Activated CD8-positive, alpha-beta memory T cell treated with anti-CD3 and anti-CD28 coated beads, Interleukin-2, amount 10 ng/mL, durations not matched to agents 7 days and 5 days (primary cell): ENCODE measurements around the gene SMARCAD1. TPM values are rescaled to one million over a fixed set of nuclear protein-coding genes. Genes with fewer than 3 reads are reported as not detected.

Experiments
- ATAC-seq: fragments of 150-1000 bp; cut with Tn5 transposase; one replicate; pipeline ENCODE4 v1.10.0; 2021; ENCODE audit warnings: moderate library complexity
- CTCF ChIA-PET: fragments of 350-600 bp; sonication (Branson Sonifier 250); formaldehyde crosslinking; loops from one replicate; lab custom pipeline; 2021; ENCODE audit warnings: antibody characterized with exemption; lab: Charles Lee
- DNase-seq: peaks from one replicate; pipeline ENCODE4 v3.0.0-alpha.2; 2020
- H3K27ac Mint-ChIP-seq: one replicate; pipeline ENCODE4 v1.8.0; 2021; ENCODE audit warnings: mild to moderate bottlenecking, mixed read lengths
- H3K27me3 Mint-ChIP-seq: one replicate; pipeline ENCODE4 v1.8.0; 2021; ENCODE audit warnings: mixed read lengths
- H3K36me3 Mint-ChIP-seq: one replicate; pipeline ENCODE4 v1.8.0; 2021; ENCODE audit warnings: mild to moderate bottlenecking, mixed read lengths
- H3K4me1 Mint-ChIP-seq: one replicate; pipeline ENCODE4 v1.8.0; 2021; ENCODE audit warnings: mixed read lengths
- H3K4me3 Mint-ChIP-seq: one replicate; pipeline ENCODE4 v1.8.0; 2021; ENCODE audit warnings: mild to moderate bottlenecking, moderate library complexity, mixed read lengths
- H3K9me3 Mint-ChIP-seq: one replicate; pipeline ENCODE4 v1.8.0; 2022; ENCODE audit warnings: low read depth, mixed read lengths
- total RNA-seq, 2 experiments: library from RNA; stranded (reverse); gene quantifications; one replicate each; pipeline ENCODE4 v1.2.3, GENCODE V29; 2021

The SMARCAD1 gene
- total RNA-seq, 2 experiments from 2014 or later, result 27.5 to 33.2 TPM

DNA sequence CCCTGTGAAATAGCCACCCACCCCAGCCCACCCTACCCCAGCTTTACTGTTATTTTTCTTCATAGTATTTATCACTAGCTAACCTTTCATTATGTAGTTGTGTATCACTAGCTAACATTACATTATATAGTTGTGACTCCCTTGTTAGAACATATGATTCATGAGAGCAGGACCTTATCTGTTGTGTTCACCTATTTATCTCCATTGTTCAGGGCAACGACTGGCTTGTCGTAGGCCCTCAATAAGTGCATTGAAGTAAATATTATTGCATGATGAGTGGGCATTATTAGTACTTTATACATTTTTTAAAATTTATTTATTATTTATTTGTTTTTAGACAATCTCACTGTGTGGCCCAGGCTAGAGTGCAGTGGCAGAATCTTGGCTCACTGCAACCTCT is 4.2 kb downstream of the SMARCAD1 start:
- CTCF ChIA-PET, result no interaction called here
- Mint-ChIP-seq H3K27ac (no peak overlapping the region), H3K36me3 (peaks cover 61% of the 10 kb centered on the region), H3K4me3 (no peak overlapping the region), H3K9me3 (peaks cover under 1% of the 10 kb centered on the region), H3K4me1 (peaks cover 57% of the 10 kb centered on the region), H3K27me3 (no peaks in the 10 kb centered on the region)
- ATAC-seq (no peak), DNase-seq (no peak)

DNA sequence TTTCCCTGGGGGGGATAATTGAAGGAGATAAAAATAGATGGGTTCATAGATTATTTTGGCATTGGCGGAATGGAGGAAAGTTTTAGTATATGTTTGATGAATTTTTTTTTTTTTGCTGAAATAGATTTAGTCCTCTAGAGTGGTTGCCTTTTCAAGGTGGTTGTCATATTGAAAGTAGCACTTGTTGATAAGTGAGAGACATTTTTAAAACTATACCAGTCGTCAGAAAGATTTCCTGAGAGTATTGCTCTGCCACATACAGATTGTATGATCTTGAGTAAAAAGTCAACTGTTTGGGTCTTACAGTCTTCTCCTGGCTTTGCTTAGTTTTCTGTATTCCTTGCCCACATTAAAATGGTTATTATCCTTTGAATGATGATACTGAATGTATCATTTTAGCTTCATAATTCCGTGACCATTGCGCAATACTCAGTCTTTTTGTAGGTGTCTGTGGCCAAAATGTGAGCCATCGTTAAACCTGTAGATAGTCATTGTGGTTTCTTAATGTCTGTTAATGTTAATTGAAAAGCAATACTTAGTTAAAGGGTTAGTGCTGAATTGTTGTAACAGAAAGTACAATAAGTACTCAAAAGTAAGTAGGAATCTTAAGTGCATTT is 7.1 kb downstream of the SMARCAD1 start:
- peaks cover 70% of the 10 kb centered on the region for H3K36me3 Mint-ChIP-seq
- DNase-seq (no peak), ATAC-seq (peak; percentile 76)
- peak overlapping the region; percentile 48 for H3K4me3 Mint-ChIP-seq
- peaks cover 44% of the 10 kb centered on the region for H3K4me1 Mint-ChIP-seq
- H3K27ac Mint-ChIP-seq, result peak overlapping the region; percentile 86
- H3K27me3 Mint-ChIP-seq, result no peaks in the 10 kb centered on the region
- CTCF ChIA-PET, result no interaction called here
- peaks cover 3% of the 10 kb centered on the region for H3K9me3 Mint-ChIP-seq

GRCh38 chr4:94216394-94216793 is 8.7 kb downstream of the SMARCAD1 start:
- H3K4me1 Mint-ChIP-seq, result peaks cover 38% of the 10 kb centered on the region
- peaks cover 3% of the 10 kb centered on the region for H3K9me3 Mint-ChIP-seq
- CTCF ChIA-PET, result no interaction called here
- no peaks in the 10 kb centered on the region for H3K27me3 Mint-ChIP-seq
- ATAC-seq (no peak), DNase-seq (no peak)
- peaks cover 65% of the 10 kb centered on the region for H3K36me3 Mint-ChIP-seq
- peak overlapping the region; percentile 0 for H3K4me3 Mint-ChIP-seq
- H3K27ac Mint-ChIP-seq, result peak overlapping the region; percentile 50

DNA sequence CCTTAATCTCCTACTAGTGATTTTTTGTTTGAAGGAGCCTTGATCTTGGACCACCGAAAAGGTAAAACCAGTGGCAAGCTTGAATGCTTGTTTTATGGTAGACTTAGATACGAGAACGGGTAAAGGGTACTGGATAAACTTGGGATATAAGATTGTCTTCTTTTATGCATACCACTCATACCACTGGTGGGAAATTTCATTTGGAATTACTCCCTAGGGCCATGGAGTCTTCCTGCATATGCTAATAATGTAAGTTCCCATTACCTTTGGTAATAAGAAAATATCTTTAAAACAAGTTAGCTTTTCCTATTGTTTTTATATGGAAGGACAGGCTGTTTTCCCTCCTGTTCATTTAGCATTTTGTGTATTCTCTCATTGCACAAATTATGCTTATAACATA is 11.7 kb downstream of the SMARCAD1 start:
- DNase-seq (no peak), ATAC-seq (no peak)
- peaks cover 3% of the 10 kb centered on the region for H3K9me3 Mint-ChIP-seq
- no peak overlapping the region for H3K27ac Mint-ChIP-seq
- H3K4me3 Mint-ChIP-seq, result no peak overlapping the region
- H3K27me3 Mint-ChIP-seq, result no peaks in the 10 kb centered on the region
- H3K4me1 Mint-ChIP-seq, result peaks cover 26% of the 10 kb centered on the region
- peaks cover 49% of the 10 kb centered on the region for H3K36me3 Mint-ChIP-seq
- CTCF ChIA-PET, result interaction anchor here (1.3 kb wide), 1 partner anchor 13 kb away, joined by 3 read pairs; no protein-coding TSS in a partner anchor

GRCh38 chr4:94221916-94222315 is 14.3 kb downstream of the SMARCAD1 start:
- peaks cover 41% of the 10 kb centered on the region for H3K36me3 Mint-ChIP-seq
- H3K27ac Mint-ChIP-seq, result no peak overlapping the region
- H3K27me3 Mint-ChIP-seq, result no peaks in the 10 kb centered on the region
- peaks cover 2% of the 10 kb centered on the region for H3K9me3 Mint-ChIP-seq
- H3K4me3 Mint-ChIP-seq, result no peak overlapping the region
- no peak for DNase-seq
- ATAC-seq, result no peak
- CTCF ChIA-PET, result no interaction called here
- H3K4me1 Mint-ChIP-seq, result peaks cover 8% of the 10 kb centered on the region

DNA sequence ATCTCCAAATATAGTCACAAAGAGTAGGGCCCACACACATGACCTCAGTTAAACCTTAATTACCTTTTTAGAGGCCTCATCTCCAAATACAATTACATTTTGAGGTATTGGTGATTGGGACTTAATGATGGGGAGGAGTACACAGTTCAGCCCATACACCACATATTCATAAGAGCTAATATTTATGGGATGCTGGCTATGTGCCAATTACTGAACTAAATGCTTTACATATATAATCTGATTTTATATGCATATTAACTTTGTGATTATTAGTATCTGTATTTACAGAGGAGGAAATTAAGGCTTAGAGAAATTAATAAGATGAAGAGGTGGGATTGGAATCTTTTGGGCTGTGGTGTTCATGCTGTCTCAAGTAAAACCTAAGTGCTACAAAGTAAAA is 17.8 kb downstream of the SMARCAD1 start:
- DNase-seq (no peak), ATAC-seq (no peak)
- CTCF ChIA-PET, result no interaction called here
- peaks cover 5% of the 10 kb centered on the region for H3K4me1 Mint-ChIP-seq
- H3K4me3 Mint-ChIP-seq, result no peak overlapping the region
- no peak overlapping the region for H3K27ac Mint-ChIP-seq
- H3K36me3 Mint-ChIP-seq, result peaks cover 34% of the 10 kb centered on the region
- no peaks in the 10 kb centered on the region for H3K27me3 Mint-ChIP-seq
- no peaks in the 10 kb centered on the region for H3K9me3 Mint-ChIP-seq

DNA sequence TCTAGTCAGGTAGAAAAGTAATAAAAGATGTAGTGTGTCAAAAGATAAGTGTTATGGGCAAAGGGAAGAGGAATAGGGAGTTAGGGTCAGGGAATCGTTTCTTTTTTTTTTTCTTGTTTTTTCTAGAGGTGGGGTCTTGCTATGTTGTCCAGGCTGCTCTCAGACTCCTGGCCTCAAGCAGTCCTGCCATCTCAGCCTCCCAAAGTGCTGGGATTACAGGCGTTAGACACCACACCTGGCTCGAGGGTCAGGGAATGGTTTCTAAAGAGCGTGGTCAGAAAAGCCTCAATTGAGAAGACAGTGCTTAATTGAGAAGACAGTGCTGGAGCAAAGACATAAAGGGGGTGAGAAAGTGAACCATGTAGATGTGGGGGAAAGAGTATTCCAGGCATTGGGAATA is 19.1 kb downstream of the SMARCAD1 start:
- Mint-ChIP-seq H3K27ac (no peak overlapping the region), H3K27me3 (no peaks in the 10 kb centered on the region), H3K9me3 (no peaks in the 10 kb centered on the region), H3K4me1 (peaks cover 2% of the 10 kb centered on the region), H3K4me3 (no peak overlapping the region), H3K36me3 (peaks cover 31% of the 10 kb centered on the region)
- no peak for DNase-seq
- CTCF ChIA-PET, result no interaction called here
- ATAC-seq, result no peak

- Mint-ChIP-seq H3K4me3 (no peak overlapping the region), H3K36me3 (peaks cover 41% of the 10 kb centered on the region), H3K27ac (no peak overlapping the region), H3K9me3 (no peaks in the 10 kb centered on the region), H3K27me3 (no peaks in the 10 kb centered on the region), H3K4me1 (peaks cover 2% of the 10 kb centered on the region)
- DNase-seq, result no peak
- ATAC-seq, result no peak
- CTCF ChIA-PET, result no interaction called here
Observed at GRCh38 chr4:94228493-94229216, 21.0 kb downstream of the SMARCAD1 start.

DNA sequence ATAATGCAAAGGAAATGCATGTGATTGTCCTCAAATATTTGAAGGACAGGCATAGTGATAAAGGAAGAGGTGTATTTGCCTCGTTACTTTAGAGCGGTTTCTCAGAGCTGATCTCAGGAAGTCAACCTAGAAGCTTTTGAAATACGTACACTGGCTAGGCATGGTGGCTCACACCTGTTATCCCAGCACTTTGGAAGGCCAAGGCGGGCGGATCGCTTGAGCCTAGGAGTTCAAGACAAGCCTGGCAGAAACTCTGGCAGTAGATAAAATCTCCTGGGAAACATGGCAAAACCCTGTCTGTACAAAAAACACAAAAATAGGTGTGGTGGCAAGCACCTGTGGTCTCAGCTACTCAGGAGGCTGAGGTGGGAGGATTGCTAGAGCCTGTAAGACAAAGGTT is 24.9 kb downstream of the SMARCAD1 start:
- no peak overlapping the region for H3K27ac Mint-ChIP-seq
- ATAC-seq, result no peak
- no peaks in the 10 kb centered on the region for H3K9me3 Mint-ChIP-seq
- peaks cover 22% of the 10 kb centered on the region for H3K36me3 Mint-ChIP-seq
- no peak overlapping the region for H3K4me3 Mint-ChIP-seq
- H3K27me3 Mint-ChIP-seq, result no peaks in the 10 kb centered on the region
- no peak for DNase-seq
- CTCF ChIA-PET, result no interaction called here
- peaks cover 2% of the 10 kb centered on the region for H3K4me1 Mint-ChIP-seq

DNA sequence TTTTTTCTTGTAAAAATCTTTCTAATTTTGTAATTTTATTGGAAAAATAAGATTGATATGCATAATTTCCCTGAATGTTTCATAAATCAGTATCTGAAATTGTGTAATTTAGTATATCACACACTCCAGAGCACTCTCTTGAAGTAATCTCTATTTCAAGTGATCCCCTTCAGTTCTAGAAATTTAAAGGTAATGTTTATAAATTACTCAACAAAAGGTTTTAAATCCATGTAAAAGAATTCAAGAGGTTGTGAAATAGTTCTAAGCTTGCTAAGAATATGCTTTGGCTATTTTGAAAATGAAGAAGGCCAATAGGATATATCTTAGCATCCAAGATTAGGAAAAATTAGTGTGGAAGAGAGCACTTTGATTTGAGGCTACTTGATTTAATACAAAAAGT is 28.2 kb downstream of the SMARCAD1 start:
- Mint-ChIP-seq H3K9me3 (no peaks in the 10 kb centered on the region), H3K36me3 (peaks cover 18% of the 10 kb centered on the region), H3K4me3 (no peak overlapping the region), H3K4me1 (peaks cover 2% of the 10 kb centered on the region), H3K27ac (no peak overlapping the region), H3K27me3 (no peaks in the 10 kb centered on the region)
- DNase-seq (no peak), ATAC-seq (no peak)
- CTCF ChIA-PET, result interaction anchor here (0.6 kb wide), 1 partner anchor 39 kb away, joined by 3 read pairs; no protein-coding TSS in a partner anchor

DNA sequence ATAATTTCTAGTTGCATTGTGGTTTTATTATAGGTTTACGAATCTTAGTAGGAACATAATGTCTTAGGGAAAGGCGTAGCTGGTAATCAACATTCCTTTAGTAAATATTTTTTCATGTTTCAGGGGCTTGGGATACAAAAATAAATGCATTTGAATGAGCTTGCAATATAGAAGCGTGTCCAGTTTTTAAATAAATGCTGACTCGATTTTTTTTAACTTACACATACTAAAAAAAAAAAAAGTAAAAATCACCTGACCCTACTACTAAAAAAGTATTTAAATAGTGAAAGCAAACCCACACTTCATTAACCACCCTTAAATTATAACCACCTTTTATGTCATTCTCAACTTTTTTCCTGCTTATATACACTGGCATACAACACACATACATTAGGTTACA is 29.6 kb downstream of the SMARCAD1 start:
- H3K4me1 Mint-ChIP-seq, result no peaks in the 10 kb centered on the region

GRCh38 chr4:94238160-94238559 is 30.5 kb downstream of the SMARCAD1 start:
- Mint-ChIP-seq H3K4me3 (no peak overlapping the region), H3K4me1 (no peaks in the 10 kb centered on the region), H3K27me3 (no peaks in the 10 kb centered on the region), H3K27ac (no peak overlapping the region), H3K36me3 (peaks cover 23% of the 10 kb centered on the region), H3K9me3 (no peaks in the 10 kb centered on the region)
- DNase-seq, result no peak
- CTCF ChIA-PET, result no interaction called here
- no peak for ATAC-seq

More for the DNA sequence above, 29.6 kb downstream of the SMARCAD1 start:
- CTCF ChIA-PET, result no interaction called here
- ATAC-seq (no peak), DNase-seq (no peak)
- Mint-ChIP-seq H3K27ac (no peak overlapping the region), H3K36me3 (peaks cover 22% of the 10 kb centered on the region), H3K27me3 (no peaks in the 10 kb centered on the region), H3K9me3 (no peaks in the 10 kb centered on the region), H3K4me3 (no peak overlapping the region)

DNA sequence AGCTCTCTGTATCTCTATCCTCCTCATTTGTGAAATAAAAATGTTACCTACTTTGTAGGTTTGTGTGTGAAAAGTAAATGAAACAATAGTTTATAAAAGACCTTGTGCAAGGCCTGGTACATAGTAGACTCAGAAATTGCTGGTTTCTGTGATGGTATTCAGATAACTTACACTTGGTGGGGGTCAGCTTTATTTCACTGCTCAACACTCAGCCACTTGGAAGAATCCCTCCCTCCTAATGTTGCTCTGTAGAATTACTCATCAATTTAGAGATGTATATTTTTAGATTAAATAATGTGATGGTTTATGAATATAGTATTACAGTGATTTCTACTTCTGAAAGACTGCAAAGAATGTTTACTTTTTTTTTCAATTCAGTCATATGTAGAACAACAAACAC is 32.7 kb downstream of the SMARCAD1 start:
- no peaks in the 10 kb centered on the region for H3K9me3 Mint-ChIP-seq
- CTCF ChIA-PET, result no interaction called here
- DNase-seq (no peak), ATAC-seq (no peak)
- no peaks in the 10 kb centered on the region for H3K4me1 Mint-ChIP-seq
- H3K27me3 Mint-ChIP-seq, result no peaks in the 10 kb centered on the region
- H3K4me3 Mint-ChIP-seq, result no peak overlapping the region
- no peak overlapping the region for H3K27ac Mint-ChIP-seq
- peaks cover 26% of the 10 kb centered on the region for H3K36me3 Mint-ChIP-seq
